Tibial artery (tissue), 4 donors: ENCODE measurements around the gene ADRB1.
A peak's percentile ranks its signal among the peaks of the same experiment; 100 is the strongest.

Experiments used
- DNase-seq, 2 donors: peaks; one replicate each; pipeline ENCODE4 v3.0.0-alpha.2; 2019
- H3K27ac ChIP-seq, 2 donors: fragments of 200-600 bp; sonication (generic) in 1 of 2; 1 replicate in 1 of 2; 2 replicates in 1 of 2; pipeline ENCODE4 v1.5.1; 2018 to 2019; ENCODE audit warnings: mild to moderate bottlenecking in 1 of 2
- H3K27me3 ChIP-seq, 2 donors: fragments of 200-600 bp; sonication (generic) in 1 of 2; one replicate each; pipeline versions ENCODE4 v1.5.1 to v1.6.0; 2016 to 2019
- H3K36me3 ChIP-seq, 3 donors: fragments of 200-600 bp; sonication (generic) in 2 of 3; one replicate each; pipeline ENCODE4 v1.5.1; 2016 to 2019; ENCODE audit warnings: mild to moderate bottlenecking in 2 of 3
- H3K4me1 ChIP-seq, 4 donors: fragments of 200-600 bp; sonication (generic) in 2 of 4; 1 replicate in 3 of 4; 2 replicates in 1 of 4; pipeline ENCODE4 v1.5.1; 2016 to 2019
- H3K4me3 ChIP-seq, 2 donors: fragments of 200-600 bp; sonication (generic) in 1 of 2; 1 replicate in 1 of 2; 2 replicates in 1 of 2; pipeline ENCODE4 v1.5.1; 2018 to 2019; ENCODE audit warnings: mild to moderate bottlenecking in 2 of 2
- H3K9me3 ChIP-seq, 3 donors: fragments of 200-600 bp; sonication (generic) in 1 of 3; one replicate each; pipeline ENCODE4 v1.5.1; 2016 to 2019
- CTCF ChIP-seq, 2 experiments: fragments of 200-600 bp in 1 of 2; fragments of 450-650 bp in 1 of 2; IDR thresholded peaks; one replicate each; pipeline ENCODE4 v1.5.1; 2017 to 2019; ENCODE audit warnings: antibody characterized with exemption in 2 of 2, mild to moderate bottlenecking in 1 of 2, moderate library complexity in 1 of 2
- intact Hi-C: fragments of 100-400 bp; cut with DNase I; formaldehyde crosslinking; loops from one replicate; pipeline ENCODE4 v1.15.0; 2023; ENCODE audit warnings: low total_unique reads

Gene ADRB1

GRCh38 chr10:114015708-114016107 is 28.0 kb upstream of the ADRB1 start:
- no peak for DNase-seq
- intact Hi-C loops = no loop called here
- Histone ChIP-seq H3K9me3 (no peaks in the 10 kb centered on the region), H3K4me3 (no peak overlapping the region), H3K27me3 (peaks cover 0 to 6% of the 10 kb centered on the region in 2 donors), H3K27ac (no peak overlapping the region), H3K4me1 (no peaks in the 10 kb centered on the region), H3K36me3 (no peaks in the 10 kb centered on the region)
- no peak for TF ChIP-seq CTCF (IDR thresholded peaks at IDR 0.05)

GRCh38 chr10:114017271-114017670 is 26.4 kb upstream of the ADRB1 start:
- H3K27ac ChIP-seq = no peak overlapping the region
- intact Hi-C loops = no loop called here
- no peaks in the 10 kb centered on the region for H3K36me3 ChIP-seq
- H3K27me3 ChIP-seq = peaks cover 0 to 6% of the 10 kb centered on the region in 2 donors
- H3K9me3 ChIP-seq = no peaks in the 10 kb centered on the region
- DNase-seq = no peak
- H3K4me1 ChIP-seq = peaks cover 0 to 3% (median 0%) of the 10 kb centered on the region in 4 donors
- no peak overlapping the region for H3K4me3 ChIP-seq
- no peak for TF ChIP-seq CTCF (IDR thresholded peaks at IDR 0.05)

- TF ChIP-seq CTCF (IDR thresholded peaks at IDR 0.05) = no peak
- intact Hi-C loops = no loop called here
- Histone ChIP-seq H3K9me3 (no peaks in the 10 kb centered on the region), H3K27me3 (peaks cover 0 to 3% of the 10 kb centered on the region in 2 donors), H3K4me3 (no peak overlapping the region), H3K4me1 (peaks cover 0 to 5% (median 0%) of the 10 kb centered on the region in 4 donors), H3K27ac (no peak overlapping the region), H3K36me3 (no peaks in the 10 kb centered on the region)
- no peak for DNase-seq
Observed at GRCh38 chr10:114017873-114018272, 25.8 kb upstream of the ADRB1 start.

GRCh38 chr10:114019226-114019625 is 24.4 kb upstream of the ADRB1 start:
- no peaks in the 10 kb centered on the region for H3K9me3 ChIP-seq
- peaks cover 0 to 5% (median 0%) of the 10 kb centered on the region in 4 donors for H3K4me1 ChIP-seq
- H3K4me3 ChIP-seq = no peak overlapping the region
- no peaks in the 10 kb centered on the region for H3K36me3 ChIP-seq
- no peak for TF ChIP-seq CTCF (IDR thresholded peaks at IDR 0.05)
- H3K27ac ChIP-seq = no peak overlapping the region
- peaks cover 0 to 2% of the 10 kb centered on the region in 2 donors for H3K27me3 ChIP-seq
- no peak for DNase-seq
- intact Hi-C loops = no loop called here

- peak in 1 of 2 donors; percentile 45 for DNase-seq
- intact Hi-C loops = no loop called here
- Histone ChIP-seq H3K36me3 (no peaks in the 10 kb centered on the region), H3K27me3 (no peaks in the 10 kb centered on the region), H3K4me3 (no peak overlapping the region), H3K27ac (no peak overlapping the region), H3K4me1 (peaks cover 0 to 5% (median 0%) of the 10 kb centered on the region in 4 donors), H3K9me3 (no peaks in the 10 kb centered on the region)
- TF ChIP-seq CTCF (IDR thresholded peaks at IDR 0.05) = no peak
Observed at GRCh38 chr10:114021154-114021553, 22.5 kb upstream of the ADRB1 start.
